ENCODE data around the gene SCFD2.

- TF ChIP-seq, protein P1, sequence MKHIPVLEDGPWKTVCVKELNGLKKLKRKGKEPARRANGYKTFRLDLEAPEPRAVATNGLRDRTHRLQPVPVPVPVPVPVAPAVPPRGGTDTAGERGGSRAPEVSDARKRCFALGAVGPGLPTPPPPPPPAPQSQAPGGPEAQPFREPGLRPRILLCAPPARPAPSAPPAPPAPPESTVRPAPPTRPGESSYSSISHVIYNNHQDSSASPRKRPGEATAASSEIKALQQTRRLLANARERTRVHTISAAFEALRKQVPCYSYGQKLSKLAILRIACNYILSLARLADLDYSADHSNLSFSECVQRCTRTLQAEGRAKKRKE (CRISPR knock-in tag; IDR thresholded peaks at IDR 0.05; ENCODE audit: low read depth), result no peak
- TF ChIP-seq, protein P2, sequence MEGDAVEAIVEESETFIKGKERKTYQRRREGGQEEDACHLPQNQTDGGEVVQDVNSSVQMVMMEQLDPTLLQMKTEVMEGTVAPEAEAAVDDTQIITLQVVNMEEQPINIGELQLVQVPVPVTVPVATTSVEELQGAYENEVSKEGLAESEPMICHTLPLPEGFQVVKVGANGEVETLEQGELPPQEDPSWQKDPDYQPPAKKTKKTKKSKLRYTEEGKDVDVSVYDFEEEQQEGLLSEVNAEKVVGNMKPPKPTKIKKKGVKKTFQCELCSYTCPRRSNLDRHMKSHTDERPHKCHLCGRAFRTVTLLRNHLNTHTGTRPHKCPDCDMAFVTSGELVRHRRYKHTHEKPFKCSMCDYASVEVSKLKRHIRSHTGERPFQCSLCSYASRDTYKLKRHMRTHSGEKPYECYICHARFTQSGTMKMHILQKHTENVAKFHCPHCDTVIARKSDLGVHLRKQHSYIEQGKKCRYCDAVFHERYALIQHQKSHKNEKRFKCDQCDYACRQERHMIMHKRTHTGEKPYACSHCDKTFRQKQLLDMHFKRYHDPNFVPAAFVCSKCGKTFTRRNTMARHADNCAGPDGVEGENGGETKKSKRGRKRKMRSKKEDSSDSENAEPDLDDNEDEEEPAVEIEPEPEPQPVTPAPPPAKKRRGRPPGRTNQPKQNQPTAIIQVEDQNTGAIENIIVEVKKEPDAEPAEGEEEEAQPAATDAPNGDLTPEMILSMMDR (IDR thresholded peaks at IDR 0.05), result no peak
- no peak for TF ChIP-seq POLR2A (IDR thresholded peaks at IDR 0.05; ENCODE audit: low read length)
- TF ChIP-seq, protein P3, sequence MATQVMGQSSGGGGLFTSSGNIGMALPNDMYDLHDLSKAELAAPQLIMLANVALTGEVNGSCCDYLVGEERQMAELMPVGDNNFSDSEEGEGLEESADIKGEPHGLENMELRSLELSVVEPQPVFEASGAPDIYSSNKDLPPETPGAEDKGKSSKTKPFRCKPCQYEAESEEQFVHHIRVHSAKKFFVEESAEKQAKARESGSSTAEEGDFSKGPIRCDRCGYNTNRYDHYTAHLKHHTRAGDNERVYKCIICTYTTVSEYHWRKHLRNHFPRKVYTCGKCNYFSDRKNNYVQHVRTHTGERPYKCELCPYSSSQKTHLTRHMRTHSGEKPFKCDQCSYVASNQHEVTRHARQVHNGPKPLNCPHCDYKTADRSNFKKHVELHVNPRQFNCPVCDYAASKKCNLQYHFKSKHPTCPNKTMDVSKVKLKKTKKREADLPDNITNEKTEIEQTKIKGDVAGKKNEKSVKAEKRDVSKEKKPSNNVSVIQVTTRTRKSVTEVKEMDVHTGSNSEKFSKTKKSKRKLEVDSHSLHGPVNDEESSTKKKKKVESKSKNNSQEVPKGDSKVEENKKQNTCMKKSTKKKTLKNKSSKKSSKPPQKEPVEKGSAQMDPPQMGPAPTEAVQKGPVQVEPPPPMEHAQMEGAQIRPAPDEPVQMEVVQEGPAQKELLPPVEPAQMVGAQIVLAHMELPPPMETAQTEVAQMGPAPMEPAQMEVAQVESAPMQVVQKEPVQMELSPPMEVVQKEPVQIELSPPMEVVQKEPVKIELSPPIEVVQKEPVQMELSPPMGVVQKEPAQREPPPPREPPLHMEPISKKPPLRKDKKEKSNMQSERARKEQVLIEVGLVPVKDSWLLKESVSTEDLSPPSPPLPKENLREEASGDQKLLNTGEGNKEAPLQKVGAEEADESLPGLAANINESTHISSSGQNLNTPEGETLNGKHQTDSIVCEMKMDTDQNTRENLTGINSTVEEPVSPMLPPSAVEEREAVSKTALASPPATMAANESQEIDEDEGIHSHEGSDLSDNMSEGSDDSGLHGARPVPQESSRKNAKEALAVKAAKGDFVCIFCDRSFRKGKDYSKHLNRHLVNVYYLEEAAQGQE (IDR thresholded peaks at IDR 0.05), result no peak
- TF ChIP-seq, protein P4, sequence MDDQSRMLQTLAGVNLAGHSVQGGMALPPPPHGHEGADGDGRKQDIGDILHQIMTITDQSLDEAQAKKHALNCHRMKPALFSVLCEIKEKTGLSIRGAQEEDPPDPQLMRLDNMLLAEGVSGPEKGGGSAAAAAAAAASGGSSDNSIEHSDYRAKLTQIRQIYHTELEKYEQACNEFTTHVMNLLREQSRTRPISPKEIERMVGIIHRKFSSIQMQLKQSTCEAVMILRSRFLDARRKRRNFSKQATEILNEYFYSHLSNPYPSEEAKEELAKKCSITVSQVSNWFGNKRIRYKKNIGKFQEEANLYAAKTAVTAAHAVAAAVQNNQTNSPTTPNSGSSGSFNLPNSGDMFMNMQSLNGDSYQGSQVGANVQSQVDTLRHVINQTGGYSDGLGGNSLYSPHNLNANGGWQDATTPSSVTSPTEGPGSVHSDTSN (IDR thresholded peaks at IDR 0.05), result no peak
- TF ChIP-seq SREBF2 (IDR thresholded peaks at IDR 0.05), result no peak
- TF ChIP-seq CEBPB (IDR thresholded peaks at IDR 0.05), result no peak
- no peak for TF ChIP-seq JUN (IDR thresholded peaks at IDR 0.05)
- TF ChIP-seq RNF2 (IDR thresholded peaks at IDR 0.05; ENCODE audit: borderline replicate concordance, low read depth), result no peak
- TF ChIP-seq MAZ (IDR thresholded peaks at IDR 0.05; ENCODE audit: borderline replicate concordance, low read depth, low read length), result no peak
- TF ChIP-seq MAFK (IDR thresholded peaks at IDR 0.05; ENCODE audit: partially characterized antibody), result no peak
- TF ChIP-seq MAX (IDR thresholded peaks at IDR 0.05), result no peak
- no peak for TF ChIP-seq ESRRA (IDR thresholded peaks at IDR 0.05; ENCODE audit: borderline replicate concordance, low read length)
Observed at GRCh38 chr4:53199356-53199755, 166.5 kb downstream of the SCFD2 start.
